DMS114 treated with DMSO at 0.1 percent for 48 hours (cell line): ENCODE results near the gene RFX8.
"Not testable (repeated sequence)": the region's sequence is repeated elsewhere in the genome, so short reads cannot be mapped to it uniquely, and the experiment has no call there.

ENCODE experiments used
- DNase-seq: peaks from one replicate; lab custom pipeline; 2025; ENCODE audit not compliant: unreplicated experiment; lab: John Stamatoyannopoulos, UW

The RFX8 gene

DNA sequence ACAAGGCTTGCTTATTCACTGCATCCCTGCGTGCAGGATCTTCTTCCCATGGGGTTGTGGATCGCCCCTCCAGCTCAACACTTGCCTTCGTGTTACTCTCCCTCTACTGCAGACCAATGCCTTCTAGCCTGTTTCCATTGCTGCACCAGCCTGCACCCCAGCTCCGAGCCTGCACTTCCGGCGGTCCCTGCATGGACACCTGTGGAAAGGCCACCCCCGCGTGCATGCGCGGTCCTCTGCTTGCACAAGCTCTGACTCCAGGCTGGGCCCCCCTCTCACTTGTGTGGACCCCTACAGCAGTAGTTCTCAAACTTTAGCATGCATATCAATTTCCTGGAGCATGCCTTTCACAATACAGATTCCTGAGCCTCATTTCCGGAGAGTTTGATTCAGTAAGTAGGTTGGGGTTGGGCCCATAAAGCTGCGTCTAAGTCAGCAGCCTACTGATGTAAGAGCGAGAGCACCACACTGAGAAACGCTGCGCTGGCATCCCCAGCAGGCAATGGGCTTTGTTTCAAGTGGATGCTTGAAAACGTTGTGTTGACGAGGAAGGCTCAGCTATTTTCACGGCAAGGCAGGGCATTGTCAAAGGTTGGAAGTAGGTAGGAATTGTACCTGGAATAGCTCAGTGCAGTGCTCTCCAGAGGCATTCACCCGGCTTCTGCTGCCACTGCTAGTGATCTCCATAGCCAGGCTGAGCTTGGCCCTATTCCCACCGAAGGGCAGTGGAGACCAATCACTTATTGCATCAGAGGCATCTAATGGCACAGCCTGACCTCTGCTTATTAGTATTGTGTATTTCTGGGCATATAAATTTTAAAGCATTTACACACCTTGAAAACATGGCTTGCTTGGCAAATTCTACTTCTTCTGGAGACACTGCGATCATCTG is 120.2 kb downstream of the RFX8 start:
- no peak for DNase-seq

GRCh38 chr2:101352631-101353030 is 122.3 kb downstream of the RFX8 start:
- DNase-seq: not testable (repeated sequence)

DNA sequence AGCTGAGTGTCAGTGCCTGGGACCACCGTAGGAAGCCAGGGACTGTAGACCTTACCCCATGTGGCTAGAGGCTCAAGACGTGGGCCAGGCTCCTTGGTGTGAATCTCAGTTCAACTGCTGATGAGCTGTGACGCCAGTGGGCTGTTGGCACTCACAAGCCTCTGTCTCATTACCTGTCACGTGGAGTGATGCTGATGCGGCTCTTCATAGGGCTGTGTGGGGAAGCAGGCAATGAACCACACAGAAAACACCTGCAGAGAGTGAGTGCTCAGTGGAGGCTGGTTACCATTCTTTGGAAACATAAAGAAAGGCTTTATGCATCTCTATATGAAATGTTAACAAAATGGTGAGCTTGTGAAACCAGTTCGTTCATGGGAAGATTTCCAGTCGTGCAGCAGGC is 123.7 kb downstream of the RFX8 start:
- no peak for DNase-seq

- no peak for DNase-seq
Measured at GRCh38 chr2:101349893-101350662, 124.8 kb downstream of the RFX8 start.

DNA sequence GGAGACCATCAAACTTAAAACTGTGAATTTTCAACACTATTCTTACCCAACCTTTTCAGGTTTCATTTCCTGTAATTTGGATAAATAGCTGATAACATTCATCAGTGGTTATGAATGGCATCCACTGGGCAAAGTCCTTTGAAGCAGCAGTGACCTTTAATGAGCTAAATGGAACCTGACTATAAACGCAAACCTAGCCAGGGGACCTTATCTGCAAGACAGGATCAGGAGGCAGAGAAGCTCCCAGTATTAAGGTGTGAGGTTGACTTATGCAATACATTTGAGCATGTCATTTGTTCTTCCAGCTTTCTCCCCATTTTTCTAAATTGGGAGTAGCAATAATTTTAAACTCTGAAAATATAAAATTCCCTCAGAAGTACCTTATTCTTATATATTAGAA is 126.0 kb downstream of the RFX8 start:
- no peak for DNase-seq
